B cell (primary cell): ENCODE measurements around the gene CHD5. TPM values are rescaled to one million over a fixed set of nuclear protein-coding genes. Genes with fewer than 3 reads are reported as not detected.

Source experiments
- ATAC-seq: fragments of 200-7000 bp; cut with Tn5 transposase; one replicate; pipeline ENCODE4 v1.10.0; 2021; ENCODE audit warnings: low read depth, mild to moderate bottlenecking, moderate number of reproducible peaks, moderate library complexity
- CTCF ChIA-PET: fragments of 350-600 bp; sonication (Branson Sonifier 250); formaldehyde crosslinking; loops from one replicate; lab custom pipeline; 2021; ENCODE audit warnings: antibody characterized with exemption, inconsistent platforms; lab: Charles Lee
- POLR2A ChIA-PET: fragments of 350-600 bp; sonication (Branson Sonifier 250); formaldehyde crosslinking; loops from one replicate; lab custom pipeline; 2021; ENCODE audit warnings: antibody characterized with exemption; lab: Charles Lee
- DNase-seq: peaks from one replicate; pipeline ENCODE4 v3.0.0; 2013
- H2AFZ ChIP-seq: 2 replicates; pipeline ENCODE4 v1.6.1; 2012; ENCODE audit warnings: mild to moderate bottlenecking, low read depth, low read length; ENCODE audit not compliant: insufficient read depth, poor library complexity, severe bottlenecking
- H3K27ac ChIP-seq, 2 donors: 1 replicate in 1 of 2; 2 replicates in 1 of 2; pipeline ENCODE4 v1.5.1; 2012 to 2013; ENCODE audit warnings: low read length in 2 of 2, mild to moderate bottlenecking in 2 of 2, moderate library complexity in 1 of 2
- H3K27me3 ChIP-seq, 4 experiments: fragments of 200-600 bp in 1 of 4; sonication (generic) in 1 of 4; replicated peaks in 1 of 4; 1 replicate in 2 of 4; 2 replicates in 2 of 4; pipeline versions ENCODE4 v1.6.1 to v1.7.0; 2013 to 2016; ENCODE audit warnings: low read length in 3 of 4, mild to moderate bottlenecking in 2 of 4, mixed read lengths in 1 of 4, moderate library complexity in 1 of 4; ENCODE audit not compliant: insufficient read depth in 4 of 4, control insufficient read depth in 3 of 4; ENCODE audit errors: control extremely low read depth in 1 of 4
- H3K36me3 ChIP-seq, 2 experiments: replicated peaks in 1 of 2; 1 replicate in 1 of 2; 2 replicates in 1 of 2; pipeline versions ENCODE4 v1.6.1 to v1.7.1; 2013; ENCODE audit warnings: low read length in 1 of 2; ENCODE audit not compliant: insufficient read depth in 2 of 2, control insufficient read depth in 1 of 2; ENCODE audit errors: control extremely low read depth in 1 of 2, extremely low read depth in 1 of 2
- H3K4me1 ChIP-seq, 2 donors: fragments of 200-600 bp in 1 of 2; sonication (generic) in 1 of 2; 1 replicate in 1 of 2; 2 replicates in 1 of 2; pipeline versions ENCODE4 v1.5.1 to v1.6.1; 2013 to 2017; ENCODE audit warnings: low read length in 2 of 2; ENCODE audit not compliant: control insufficient read depth in 2 of 2, insufficient read depth in 2 of 2
- H3K4me2 ChIP-seq: replicated peaks from 2 replicates; pipeline ENCODE3; 2012; ENCODE audit warnings: mild to moderate bottlenecking, low read depth, low read length; ENCODE audit not compliant: poor library complexity, severe bottlenecking
- H3K4me3 ChIP-seq, 5 experiments: fragments of 200-600 bp in 1 of 5; sonication (generic) in 1 of 5; 1 replicate in 3 of 5; 2 replicates in 2 of 5; pipeline versions ENCODE4 v1.5.1 to v1.7.0; 2011 to 2016; ENCODE audit warnings: low read length in 4 of 5, mild to moderate bottlenecking in 4 of 5, low read depth in 2 of 5, control low read depth in 1 of 5, moderate library complexity in 1 of 5; ENCODE audit not compliant: insufficient read depth in 1 of 5; ENCODE audit errors: control extremely low read depth in 1 of 5, extremely low read depth in 1 of 5
- H3K79me2 ChIP-seq: fragments of 200-600 bp; sonication (generic); one replicate; pipeline ENCODE4 v1.6.0; 2016; ENCODE audit warnings: low read length; ENCODE audit not compliant: control insufficient read depth, insufficient read depth
- H3K9ac ChIP-seq: fragments of 200-600 bp; sonication (generic); 2 replicates; pipeline ENCODE4 v1.6.1; 2017; ENCODE audit warnings: mild to moderate bottlenecking, low read length, moderate library complexity
- H3K9me3 ChIP-seq, 3 donors: one replicate each; pipeline versions ENCODE4 v1.6.1 to v1.7.1; 2013; ENCODE audit warnings: low read length in 2 of 3; ENCODE audit not compliant: control insufficient read depth in 2 of 3, insufficient read depth in 1 of 3; ENCODE audit errors: control extremely low read depth in 1 of 3
- H4K20me1 ChIP-seq: 2 replicates; pipeline ENCODE4 v1.6.0; 2012; ENCODE audit warnings: mild to moderate bottlenecking, low read length; ENCODE audit not compliant: insufficient read depth, control insufficient read depth, poor library complexity, severe bottlenecking
- H3K27ac Mint-ChIP-seq: one replicate; pipeline ENCODE4 v1.8.0; 2021; ENCODE audit warnings: mixed read lengths
- H3K27me3 Mint-ChIP-seq: one replicate; pipeline ENCODE4 v1.8.0; 2021; ENCODE audit warnings: mixed read lengths
- H3K4me1 Mint-ChIP-seq: one replicate; pipeline ENCODE4 v1.8.0; 2021; ENCODE audit warnings: mixed read lengths
- H3K4me3 Mint-ChIP-seq: one replicate; pipeline ENCODE4 v1.8.0; 2021; ENCODE audit warnings: mixed read lengths
- H3K9me3 Mint-ChIP-seq: one replicate; pipeline ENCODE4 v1.8.0; 2022; ENCODE audit warnings: mixed read lengths; ENCODE audit not compliant: insufficient read depth
- EZH2 ChIP-seq: IDR thresholded peaks from 2 replicates; pipeline ENCODE4 v1.6.1; 2012; ENCODE audit warnings: borderline replicate concordance, low read depth, mild to moderate bottlenecking, moderate library complexity, low read length; ENCODE audit not compliant: insufficient read depth, poor library complexity, severe bottlenecking
- WGBS: methylation state at CpG from one replicate; pipeline ENCODE4 v1.1.5; 2013; ENCODE audit warnings: missing lambda C conversion rate; ENCODE audit not compliant: insufficient coverage; 5-methylcytosine and 5-hydroxymethylcytosine counted together
- intact Hi-C: fragments of 100-400 bp; cut with micrococcal nuclease; formaldehyde crosslinking; loops from one replicate; pipeline ENCODE4 v1.10.0; 2022
- polyA plus RNA-seq: library from polyadenylated mRNA; depleted of rRNA; stranded (reverse); fragments of >200 nt; gene quantifications from 2 replicates; pipeline ENCODE4 v1.2.3, GENCODE V29; 2012
- total RNA-seq, 2 donors: library from RNA; stranded (reverse); fragments of 120-200 nt in 1 of 2; gene quantifications; 1 replicate in 1 of 2; 2 replicates in 1 of 2; pipeline versions ENCODE4 v1.2.3 to v1.2.4, GENCODE V29; 2013 to 2022
- TF ChIP-seq, protein P1 (sequence below): fragments of 200-600 bp; IDR thresholded peaks from one replicate; pipeline ENCODE4 v1.8.0; 2022; ENCODE audit warnings: antibody characterized with exemption, mild to moderate bottlenecking

CHD5 gene
- total and polyA plus RNA-seq, 2 donors (not counting 1 experiment from before 2014, with no cell fraction given), result 0.18 to 0.20 TPM

GRCh38 chr1:6165441-6165985, 14.6 kb downstream of the CHD5 start:
- Mint-ChIP-seq H3K4me1 (no peaks in the 10 kb centered on the region), H3K27ac (no peak overlapping the region), H3K4me3 (no peak overlapping the region), H3K9me3 (no peaks in the 10 kb centered on the region), H3K27me3 (peaks cover 10% of the 10 kb centered on the region)
- no peak for DNase-seq
- no peaks in the 10 kb centered on the region for H3K4me1 ChIP-seq
- no peaks in the 10 kb centered on the region for H4K20me1 ChIP-seq
- H3K4me3 ChIP-seq, result no peak overlapping the region
- ChIA-PET POLR2A (no interaction called here), CTCF (no interaction called here)
- no peak overlapping the region for H3K9ac ChIP-seq
- H3K79me2 ChIP-seq, result no peaks in the 10 kb centered on the region
- no peak for TF ChIP-seq EZH2
- TF ChIP-seq, protein P1, sequence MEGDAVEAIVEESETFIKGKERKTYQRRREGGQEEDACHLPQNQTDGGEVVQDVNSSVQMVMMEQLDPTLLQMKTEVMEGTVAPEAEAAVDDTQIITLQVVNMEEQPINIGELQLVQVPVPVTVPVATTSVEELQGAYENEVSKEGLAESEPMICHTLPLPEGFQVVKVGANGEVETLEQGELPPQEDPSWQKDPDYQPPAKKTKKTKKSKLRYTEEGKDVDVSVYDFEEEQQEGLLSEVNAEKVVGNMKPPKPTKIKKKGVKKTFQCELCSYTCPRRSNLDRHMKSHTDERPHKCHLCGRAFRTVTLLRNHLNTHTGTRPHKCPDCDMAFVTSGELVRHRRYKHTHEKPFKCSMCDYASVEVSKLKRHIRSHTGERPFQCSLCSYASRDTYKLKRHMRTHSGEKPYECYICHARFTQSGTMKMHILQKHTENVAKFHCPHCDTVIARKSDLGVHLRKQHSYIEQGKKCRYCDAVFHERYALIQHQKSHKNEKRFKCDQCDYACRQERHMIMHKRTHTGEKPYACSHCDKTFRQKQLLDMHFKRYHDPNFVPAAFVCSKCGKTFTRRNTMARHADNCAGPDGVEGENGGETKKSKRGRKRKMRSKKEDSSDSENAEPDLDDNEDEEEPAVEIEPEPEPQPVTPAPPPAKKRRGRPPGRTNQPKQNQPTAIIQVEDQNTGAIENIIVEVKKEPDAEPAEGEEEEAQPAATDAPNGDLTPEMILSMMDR, result no peak
- no peak for ATAC-seq
- intact Hi-C loops, result no loop called here
- no peaks in the 10 kb centered on the region for H3K9me3 ChIP-seq
- no peak overlapping the region for H3K27ac ChIP-seq
- 78% methylated on average over 10 of the region's 12 CpGs for WGBS
- H3K4me2 ChIP-seq, result no peak overlapping the region
- no peaks in the 10 kb centered on the region for H3K36me3 ChIP-seq
- no peak overlapping the region for H2AFZ ChIP-seq
- peaks cover 0 to 12% (median 0%) of the 10 kb centered on the region in 4 experiments for H3K27me3 ChIP-seq

DNA sequence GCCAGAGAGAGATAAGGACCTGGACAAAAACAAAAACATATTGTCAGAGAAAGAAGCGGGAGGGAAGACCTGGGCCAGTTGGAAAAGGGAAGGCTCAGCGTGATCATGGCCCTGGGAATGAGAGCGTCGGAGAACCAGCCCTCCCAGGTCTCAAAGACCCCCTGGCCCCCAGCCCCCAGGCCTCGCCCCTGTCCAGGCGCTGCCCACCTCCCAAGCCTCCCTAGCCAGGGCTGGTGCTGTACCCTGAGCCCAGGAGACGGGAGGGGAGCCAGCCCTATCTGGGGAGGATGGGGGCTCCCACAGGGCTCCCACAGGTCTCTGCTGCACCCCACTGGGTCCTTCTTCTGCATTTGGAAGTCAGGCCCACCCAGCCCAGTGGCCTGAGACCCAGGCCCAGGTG, 15.1 kb downstream of the CHD5 start:
- no peaks in the 10 kb centered on the region for H4K20me1 ChIP-seq
- H3K9ac ChIP-seq, result no peak overlapping the region
- H3K36me3 ChIP-seq, result no peaks in the 10 kb centered on the region
- no peak overlapping the region for H3K4me2 ChIP-seq
- H3K27me3 Mint-ChIP-seq, result peaks cover 10% of the 10 kb centered on the region
- 89% methylated on average over 4 of the region's 7 CpGs for WGBS
- CTCF ChIA-PET, result no interaction called here
- H3K4me3 ChIP-seq, result no peak overlapping the region
- no peak for ATAC-seq
- H3K79me2 ChIP-seq, result no peaks in the 10 kb centered on the region
- H2AFZ ChIP-seq, result no peak overlapping the region
- intact Hi-C loops, result no loop called here
- no peaks in the 10 kb centered on the region for H3K9me3 ChIP-seq
- H3K27ac ChIP-seq, result no peak overlapping the region
- H3K4me1 Mint-ChIP-seq, result no peaks in the 10 kb centered on the region
- no peaks in the 10 kb centered on the region for H3K9me3 Mint-ChIP-seq
- no peaks in the 10 kb centered on the region for H3K4me1 ChIP-seq
- POLR2A ChIA-PET, result no interaction called here
- TF ChIP-seq, protein P1, result no peak
- no peak for TF ChIP-seq EZH2
- DNase-seq, result no peak
- no peak overlapping the region for H3K4me3 Mint-ChIP-seq
- peaks cover 0 to 13% (median 0%) of the 10 kb centered on the region in 4 experiments for H3K27me3 ChIP-seq
- H3K27ac Mint-ChIP-seq, result no peak overlapping the region
